GM19438 (cell line): ENCODE data around the gene CTNNBL1.
A peak's percentile ranks its signal among the peaks of the same experiment; 100 is the strongest.

ENCODE experiments used
- ATAC-seq: cut with Tn5 transposase; IDR thresholded peaks from one replicate; pipeline ENCODE4 v1.9.1; 2021; ENCODE audit warnings: low read depth; ENCODE audit not compliant: unreplicated experiment

CTNNBL1 gene

DNA sequence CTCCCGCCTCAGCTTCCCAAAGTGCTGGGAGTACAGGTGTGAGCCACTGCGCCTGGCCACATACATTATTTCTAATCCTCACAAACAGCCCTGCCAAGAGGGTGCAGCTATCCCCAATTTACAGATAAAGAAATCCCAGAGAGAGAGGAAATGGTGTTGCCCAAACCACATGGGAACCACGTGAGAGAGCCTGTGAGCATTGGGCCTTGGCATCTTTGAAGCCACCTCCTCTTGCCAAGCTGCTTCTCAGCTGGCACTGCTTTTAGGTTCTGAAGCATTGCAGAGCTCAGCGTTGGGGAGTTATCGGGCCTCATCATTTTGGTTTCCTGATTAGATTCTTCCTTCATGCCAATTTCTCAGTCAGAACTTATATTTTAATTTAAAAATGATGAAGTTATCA, 80.3 kb downstream of the CTNNBL1 start:
- ATAC-seq, result no peak

DNA sequence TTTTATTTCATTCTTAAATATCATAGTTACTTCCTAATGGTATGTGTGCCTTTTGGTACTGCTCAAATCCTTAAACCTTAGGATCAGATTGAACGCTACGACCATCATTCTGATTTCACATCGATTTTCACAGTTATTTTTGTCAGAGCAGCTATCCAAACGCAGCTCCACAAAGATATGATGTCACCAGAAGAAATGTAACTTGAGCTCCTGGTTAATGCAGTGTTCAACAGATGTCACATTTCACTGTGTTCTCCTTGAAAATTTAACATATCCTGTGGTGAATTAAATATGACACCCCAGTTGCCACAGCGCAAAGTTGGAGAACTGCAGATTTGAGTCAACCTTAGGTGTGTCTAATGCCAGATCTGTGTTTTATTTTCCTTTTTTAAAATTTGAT, 81.4 kb downstream of the CTNNBL1 start:
- no peak for ATAC-seq

DNA sequence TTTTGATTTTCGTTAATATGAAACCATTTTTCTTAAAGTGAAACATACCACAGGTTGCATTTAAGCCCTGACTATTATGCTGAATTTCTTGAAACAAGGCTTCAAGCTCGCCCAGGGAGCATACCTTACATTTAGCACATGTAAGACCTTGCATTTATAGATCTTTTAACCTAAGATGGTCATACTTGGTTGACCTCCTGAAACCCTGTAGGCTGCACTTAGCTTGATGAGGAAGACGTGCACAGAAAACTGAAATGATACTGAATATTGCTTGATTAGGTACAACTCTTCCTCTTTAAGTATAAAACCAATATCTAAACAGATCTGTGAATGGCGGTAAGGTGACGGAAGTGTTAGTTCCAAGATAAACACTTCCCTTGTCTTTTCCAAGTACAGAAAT, 82.2 kb downstream of the CTNNBL1 start:
- no peak for ATAC-seq

DNA sequence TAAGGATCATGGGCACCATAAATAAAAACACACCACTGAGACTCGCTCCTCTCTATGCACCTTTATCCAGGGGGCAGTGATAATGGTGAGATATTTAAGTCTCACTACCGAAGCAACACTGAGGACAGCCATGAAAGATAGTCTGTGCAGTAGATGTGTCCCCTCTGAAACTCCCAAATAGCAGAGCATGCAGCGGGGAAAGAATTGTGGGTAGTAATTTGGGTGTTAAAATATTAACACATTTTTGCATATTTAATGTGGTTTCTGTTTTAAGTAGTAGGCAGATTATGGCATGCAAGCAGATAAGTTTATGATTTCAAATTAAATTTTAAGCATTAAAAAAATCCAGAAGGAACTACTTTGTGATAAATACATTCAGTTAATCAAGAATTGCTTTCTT, 82.7 kb downstream of the CTNNBL1 start:
- no peak for ATAC-seq

DNA sequence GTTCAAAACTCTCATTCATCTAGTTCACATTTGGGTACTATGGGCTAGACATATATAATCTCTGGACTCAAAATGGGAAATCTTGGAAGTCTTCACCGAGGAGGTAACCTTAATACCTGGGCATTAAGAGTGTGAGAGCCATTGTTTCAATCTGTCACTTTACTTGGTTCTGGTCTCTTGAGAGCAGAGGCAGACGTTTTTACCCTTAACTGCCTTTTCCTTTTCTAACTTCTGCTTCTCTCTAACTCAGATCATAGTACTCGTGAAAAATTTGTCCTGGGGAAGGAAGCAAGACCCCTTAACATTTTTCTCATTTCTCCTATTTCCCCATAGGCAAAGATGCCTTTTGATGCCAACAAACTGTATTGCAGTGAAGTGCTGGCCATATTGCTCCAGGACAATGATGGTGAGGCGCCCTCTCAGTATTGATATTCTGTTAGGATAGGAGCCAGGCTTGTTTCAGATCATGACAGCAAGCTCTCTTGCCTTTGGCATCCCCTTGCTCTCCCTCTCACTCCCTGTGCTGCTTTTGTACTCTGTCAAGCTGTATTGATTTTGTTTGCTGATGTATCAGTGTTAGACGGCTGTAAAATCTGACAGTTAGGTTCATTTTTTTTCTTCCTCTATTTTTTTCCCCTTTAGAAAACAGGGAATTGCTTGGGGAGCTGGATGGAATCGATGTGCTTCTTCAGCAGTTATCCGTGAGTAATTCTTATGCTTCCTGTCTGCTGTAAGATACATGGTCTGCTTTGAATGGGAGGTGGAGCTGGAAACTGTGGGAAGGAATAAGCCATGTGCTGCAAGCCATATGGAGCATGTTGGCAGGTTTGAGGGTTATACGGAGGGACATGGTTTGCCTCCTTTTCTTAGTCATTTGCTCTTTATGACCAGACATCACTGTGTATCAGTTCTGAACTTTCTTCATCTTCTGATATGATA, 83.5 kb downstream of the CTNNBL1 start:
- no peak for ATAC-seq

DNA sequence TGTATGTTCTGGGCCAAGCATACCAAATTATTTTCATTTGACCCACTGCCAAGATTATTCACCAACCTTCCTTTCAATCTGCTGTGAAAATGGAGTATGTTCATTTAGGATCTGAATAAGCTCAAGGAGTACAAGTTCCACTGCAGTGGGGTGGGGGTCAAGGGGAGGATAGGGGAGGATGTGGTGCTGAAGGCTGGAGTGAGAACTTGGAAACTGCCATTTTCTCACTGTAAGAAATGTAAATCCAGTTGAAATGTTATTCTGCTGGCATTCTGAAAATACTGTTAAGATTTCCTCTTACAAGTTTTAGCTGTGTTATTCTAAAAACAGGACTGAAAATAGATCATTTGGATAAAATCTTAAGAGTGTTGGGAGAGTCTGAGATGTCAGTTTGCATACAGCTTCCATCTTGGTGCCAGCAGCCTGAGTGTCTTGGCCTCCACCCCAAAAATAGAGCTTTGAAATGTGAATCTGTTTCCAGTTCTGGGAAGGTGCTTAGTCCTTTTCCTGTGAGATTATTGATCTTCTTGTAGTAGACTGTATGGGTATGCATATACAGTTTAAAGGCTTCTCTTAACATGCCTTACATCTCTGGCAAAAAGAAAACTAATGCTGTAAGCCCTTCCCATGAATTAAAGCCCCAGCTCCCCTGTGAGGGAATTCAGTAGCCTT, 84.3 kb downstream of the CTNNBL1 start:
- no peak for ATAC-seq

DNA sequence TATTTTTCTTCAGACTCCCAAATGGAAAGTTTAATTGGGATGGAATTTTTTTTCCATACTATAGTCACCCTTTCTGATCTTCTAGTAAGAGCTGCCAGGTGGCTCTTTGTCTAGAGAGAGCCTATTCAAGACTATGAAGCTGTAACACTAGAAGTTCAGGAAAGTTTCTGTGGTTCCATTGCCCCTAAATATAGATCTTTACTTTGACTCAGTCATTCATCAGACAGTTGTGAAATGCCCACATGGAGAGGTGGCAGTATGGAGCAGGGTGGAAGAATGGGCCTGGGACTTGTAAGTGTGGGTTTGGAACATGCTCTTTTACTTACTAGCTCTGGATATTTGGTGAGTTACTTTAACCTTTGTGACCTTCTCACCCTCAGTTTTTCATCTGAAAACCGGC, 87.8 kb downstream of the CTNNBL1 start:
- no peak for ATAC-seq

DNA sequence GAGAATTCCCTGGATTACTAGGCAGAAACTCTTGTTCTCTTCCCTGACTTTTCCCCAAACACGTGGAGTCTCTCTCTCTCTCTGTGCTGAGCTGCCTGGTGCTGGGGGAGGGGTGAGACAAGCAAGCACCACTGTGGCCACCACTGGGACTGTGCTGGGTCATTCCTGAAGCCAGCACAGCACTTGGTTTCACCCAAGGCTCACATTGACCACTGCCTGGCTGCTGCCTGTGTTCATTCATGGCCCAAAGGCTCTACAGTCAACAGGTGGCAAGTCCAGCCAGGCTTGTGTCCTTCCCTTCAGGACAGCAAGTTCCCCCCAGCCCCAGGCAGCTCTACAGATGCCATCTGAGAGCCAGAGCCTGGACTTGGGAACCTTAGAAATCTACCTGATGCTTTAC, 92.2 kb downstream of the CTNNBL1 start:
- ATAC-seq, result no peak

DNA sequence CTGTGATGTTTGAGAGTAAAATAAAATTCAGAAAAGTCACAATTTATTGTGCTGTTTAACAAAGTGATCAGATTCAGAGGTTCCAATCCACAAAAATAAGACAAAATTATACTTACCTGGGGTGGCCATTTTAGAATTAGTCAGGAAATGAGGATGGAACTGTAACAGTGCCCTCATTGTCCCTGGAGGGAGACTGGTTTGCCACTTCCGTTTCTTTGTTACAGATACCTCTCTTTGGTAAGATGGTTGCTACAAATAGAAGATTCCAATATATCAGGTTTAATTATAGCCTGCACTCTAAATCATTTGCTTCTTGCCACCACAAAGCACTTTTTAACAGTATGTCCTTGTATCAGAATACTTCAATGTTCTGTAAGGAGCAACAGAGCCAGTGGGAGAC, 95.6 kb downstream of the CTNNBL1 start:
- ATAC-seq, result no peak

DNA sequence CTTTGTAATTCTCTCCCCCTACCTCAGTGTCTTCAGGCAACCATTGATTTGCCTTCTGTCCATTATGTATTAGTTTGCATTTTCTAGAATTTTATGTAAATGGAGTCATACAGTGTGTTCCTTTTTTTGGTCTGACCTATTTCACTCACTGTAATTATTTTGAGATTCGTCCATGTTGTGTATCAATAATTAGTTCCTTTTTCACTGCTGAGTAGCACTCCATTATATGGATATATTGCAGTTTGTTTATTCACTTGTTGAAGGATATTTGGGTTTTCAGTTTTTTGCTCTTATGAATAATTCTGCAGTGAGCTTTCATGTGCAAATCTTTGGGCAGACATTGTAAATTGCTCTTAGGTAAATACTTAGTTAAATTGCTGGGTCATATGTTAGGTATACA, 97.1 kb downstream of the CTNNBL1 start:
- ATAC-seq, result no peak

DNA sequence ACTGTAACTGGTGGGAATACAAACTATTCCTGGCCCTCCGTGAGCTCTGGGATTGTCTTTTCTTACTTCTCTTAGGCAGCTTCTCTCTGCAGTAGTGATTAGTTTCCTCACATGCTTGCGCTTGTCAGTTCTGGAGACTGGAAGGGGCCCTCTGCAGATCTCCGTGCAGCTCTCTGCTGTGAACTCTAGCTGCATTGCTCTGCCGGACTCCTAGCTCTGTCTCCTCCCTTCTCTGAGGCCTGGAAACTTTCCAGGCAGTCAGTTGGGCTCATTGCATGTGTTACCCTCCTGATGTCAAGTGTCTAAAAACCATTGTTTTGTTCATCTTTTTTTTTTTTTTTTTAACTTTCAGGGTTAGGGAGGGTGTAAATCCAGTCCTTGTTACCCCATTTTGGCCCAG, 102.3 kb downstream of the CTNNBL1 start:
- no peak for ATAC-seq

DNA sequence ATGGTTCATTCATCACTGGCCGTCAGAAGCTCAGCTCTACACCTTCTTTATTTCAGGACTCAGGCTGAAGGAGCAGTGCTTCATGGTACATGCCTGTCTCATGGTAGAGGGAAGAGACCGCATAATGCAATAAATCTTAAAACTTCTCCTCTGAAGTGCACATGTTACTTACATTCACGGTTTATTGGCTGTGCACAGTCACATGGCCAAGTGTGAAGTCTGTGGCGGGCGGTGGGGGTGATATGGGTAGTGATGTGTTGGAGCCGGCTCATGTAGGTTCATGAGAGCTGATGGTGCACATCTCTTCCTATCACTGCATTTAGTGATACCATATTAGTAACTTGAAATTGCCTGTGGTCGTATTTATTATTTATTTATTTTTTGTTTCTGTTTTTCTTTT, 102.9 kb downstream of the CTNNBL1 start:
- no peak for ATAC-seq

DNA sequence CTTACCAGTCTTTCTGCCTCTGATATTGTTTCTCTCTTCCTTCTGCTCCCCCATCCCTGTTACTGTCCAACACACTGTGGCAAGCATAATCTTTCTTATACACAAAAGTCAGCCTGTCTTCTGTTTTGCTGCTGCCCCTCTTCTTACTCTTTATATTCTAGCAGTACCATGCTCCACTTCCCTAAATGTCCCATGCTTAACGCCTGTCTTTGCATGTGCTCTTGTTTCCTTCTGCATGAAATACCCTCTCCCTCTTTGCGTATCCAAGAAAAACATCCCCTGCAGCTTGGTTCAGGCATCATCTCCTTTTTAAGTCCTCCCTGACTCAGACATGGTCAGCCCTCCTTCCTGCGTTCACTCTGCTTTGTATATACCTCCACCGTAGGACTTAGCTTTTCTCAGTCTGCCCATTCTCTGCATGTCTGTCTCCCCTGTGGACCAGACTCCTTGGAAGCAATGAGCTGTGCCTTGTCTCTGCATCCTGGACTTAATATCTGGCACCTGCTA, 103.9 kb downstream of the CTNNBL1 start:
- ATAC-seq, result no peak

DNA sequence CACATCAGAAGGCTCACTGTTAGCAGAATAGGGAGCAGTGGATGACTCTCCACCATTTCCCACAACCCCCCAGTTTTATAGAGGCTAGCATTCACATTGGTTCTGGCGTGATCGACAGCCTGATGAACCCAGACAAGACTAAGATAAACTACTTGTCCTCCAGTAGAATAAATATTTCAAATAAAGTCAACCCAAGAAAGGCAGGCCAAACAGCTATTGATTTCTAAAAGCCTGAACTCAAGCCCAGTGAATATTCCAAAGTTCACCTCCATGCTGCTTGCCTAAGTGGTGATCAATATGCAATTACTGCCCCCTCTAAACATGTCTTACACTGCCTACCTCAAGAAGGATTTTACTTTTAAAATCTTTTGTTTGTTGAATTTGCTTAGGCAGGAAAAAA, 104.5 kb downstream of the CTNNBL1 start:
- no peak for ATAC-seq

DNA sequence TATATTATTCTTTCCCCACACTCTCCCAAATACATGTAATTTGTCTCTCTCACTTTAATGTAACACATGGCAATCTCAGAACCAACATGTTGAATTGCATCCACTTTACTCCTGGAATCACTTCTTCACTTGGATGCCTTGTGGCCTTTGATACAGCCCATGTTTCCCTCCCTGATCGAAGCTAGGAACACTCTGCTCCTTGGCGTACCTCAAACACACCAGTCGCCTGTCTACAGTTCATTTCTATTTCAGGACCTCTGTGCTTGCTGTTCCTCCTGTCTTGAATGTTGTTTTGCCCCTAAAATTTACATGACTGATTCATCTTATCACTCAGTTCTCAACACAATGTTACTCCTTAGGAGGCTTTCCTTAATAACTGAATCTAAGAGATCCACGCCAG, 106.8 kb downstream of the CTNNBL1 start:
- ATAC-seq, result no peak

DNA sequence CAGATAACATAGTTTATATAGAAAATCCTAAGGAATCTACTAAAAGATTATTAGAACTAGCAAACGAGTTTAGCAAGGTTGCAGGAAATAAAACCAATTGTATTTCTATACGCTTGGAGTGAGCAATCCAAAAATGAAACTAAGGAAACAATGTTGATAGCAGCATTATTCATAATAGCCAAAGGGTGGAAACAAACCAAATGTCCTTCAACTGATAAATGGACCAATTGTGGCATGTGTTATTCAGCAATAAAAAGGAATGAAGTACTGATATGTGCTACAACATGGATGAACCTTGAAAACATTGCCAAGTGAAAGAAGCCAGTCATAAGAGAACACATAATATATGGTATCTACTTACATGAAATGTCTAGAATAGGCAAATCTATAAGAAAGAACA, 108.1 kb downstream of the CTNNBL1 start:
- ATAC-seq, result no peak

DNA sequence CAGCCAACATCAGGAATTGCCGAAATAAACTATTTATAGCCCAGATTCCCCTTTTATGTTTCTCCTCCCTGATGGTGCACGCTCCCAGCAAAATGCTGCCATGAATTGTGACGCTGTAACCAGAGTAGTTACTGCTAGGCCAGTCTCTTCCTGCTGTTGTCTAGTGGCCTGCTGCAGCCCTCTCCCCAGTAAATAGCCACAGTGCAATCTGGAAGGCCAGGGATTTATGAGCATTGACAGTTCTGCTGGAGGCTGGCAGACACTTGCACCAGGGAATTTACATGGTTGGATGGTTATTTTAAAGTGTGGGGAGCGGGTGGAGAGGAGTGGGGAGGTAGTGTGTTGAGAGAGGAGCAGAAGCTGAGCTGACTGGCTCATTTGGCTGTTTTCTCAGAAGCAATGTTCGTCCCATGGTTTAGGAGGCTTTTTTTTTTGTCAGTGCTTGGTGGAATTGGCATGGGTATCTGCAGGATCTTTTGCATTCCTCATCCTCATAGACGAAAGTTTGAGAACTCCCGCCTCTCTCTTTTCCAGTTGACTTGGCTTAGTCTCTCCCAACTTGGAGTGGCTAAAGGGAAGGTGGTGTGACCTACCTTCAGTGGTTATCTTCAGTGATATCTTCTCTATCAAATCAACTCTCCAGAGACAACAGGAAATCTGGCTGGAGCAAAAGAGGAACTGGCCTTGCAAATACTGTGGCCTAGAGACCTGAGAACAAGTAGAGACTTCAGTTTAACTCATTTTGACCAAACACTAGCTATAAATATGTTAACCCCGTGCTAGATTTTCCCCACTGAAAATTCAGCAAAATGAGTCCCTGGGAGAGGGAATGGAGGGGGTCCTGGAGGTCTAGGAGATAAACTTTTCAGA, 109.8 kb downstream of the CTNNBL1 start:
- peak; percentile 50 for ATAC-seq

DNA sequence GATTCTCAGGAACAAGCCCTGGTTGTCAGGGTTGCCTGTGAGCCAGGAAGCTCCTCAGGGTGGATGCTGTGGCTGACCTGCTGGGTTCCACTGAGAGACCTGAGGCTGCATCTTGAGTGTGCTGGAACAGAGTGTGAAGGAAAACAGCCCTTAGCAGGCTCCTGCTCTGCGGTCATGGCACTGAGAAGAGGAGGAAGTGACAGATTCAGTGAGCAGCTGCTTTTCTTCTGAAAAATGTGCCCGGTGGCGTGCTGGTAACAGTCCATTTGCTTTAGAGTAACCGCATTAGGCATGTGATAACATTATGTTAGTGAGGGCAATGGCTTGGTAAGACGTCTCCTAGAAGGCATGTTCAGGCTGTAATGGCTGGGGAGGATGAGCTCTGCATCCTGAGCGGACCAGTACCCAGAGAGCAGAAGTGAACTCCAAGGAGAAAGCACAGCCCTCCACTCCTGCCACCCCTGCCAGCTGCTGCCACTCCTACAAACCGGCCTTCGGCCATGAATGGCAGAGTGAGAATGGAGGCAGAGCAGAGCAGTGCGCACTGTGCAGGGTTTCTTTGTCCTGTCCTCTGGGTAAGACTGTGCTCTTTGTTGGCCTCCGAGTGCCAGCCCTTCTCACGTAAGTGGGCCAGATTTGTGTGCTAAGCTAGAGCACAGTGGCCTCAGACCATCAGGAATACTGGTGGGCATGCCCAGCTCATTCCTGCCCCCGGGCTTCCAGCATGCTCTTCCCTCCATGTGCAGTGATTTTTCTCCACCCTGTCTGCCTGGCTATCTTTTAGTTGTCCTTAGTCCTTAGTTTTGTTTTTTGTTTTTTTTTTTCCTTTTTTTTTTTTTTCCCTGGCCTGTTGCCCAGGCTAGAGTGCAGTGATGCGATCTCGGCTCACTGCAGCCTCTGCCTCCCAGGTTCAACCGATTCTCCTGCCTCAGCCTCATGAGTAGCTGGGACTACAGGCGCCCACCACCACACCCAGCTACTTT, 111.0 kb downstream of the CTNNBL1 start:
- peak; percentile 88 for ATAC-seq

DNA sequence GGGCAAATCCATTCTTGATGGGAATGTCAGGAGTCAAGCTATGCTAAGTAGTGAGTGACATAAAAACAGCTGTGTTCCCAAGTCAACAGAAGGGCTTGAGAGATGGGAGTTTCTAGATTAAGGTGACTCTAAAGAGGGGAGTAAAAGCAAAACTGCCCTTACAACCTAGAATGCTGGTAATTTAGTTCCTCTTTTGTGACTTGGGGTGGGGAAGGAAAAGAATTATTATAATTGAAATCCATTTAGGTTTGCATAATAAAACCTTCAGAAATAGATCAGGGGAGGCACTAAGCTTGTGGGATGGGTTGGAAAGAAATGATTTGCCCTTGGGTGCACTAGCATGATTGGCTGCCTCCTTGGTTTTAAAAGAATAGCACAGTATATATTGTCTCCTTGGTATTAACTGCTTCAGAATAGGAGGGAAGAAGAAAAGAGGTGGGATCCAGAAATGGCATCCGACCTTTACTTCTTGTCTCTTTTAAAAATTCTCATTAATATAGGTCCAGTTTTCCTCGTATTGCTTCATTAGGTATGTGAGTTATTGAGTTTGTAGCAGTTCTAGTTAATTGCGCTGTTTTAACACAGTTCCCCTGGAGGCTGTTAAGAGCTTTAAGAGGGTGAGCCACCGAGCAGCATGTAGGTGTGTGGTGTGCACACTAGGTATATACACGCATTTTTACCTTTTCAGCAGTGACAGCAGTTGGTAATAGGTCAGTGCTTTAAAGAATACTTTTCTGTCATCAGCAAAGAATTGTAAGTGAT, 113.8 kb downstream of the CTNNBL1 start:
- no peak for ATAC-seq
